Nephron (organoid): ENCODE data around the gene NKAIN2.

Experiments used
- H3K27ac Mint-ChIP-seq, 3 experiments: 2 replicates each; pipeline ENCODE4 v1.8.0; 2020; ENCODE audit warnings: mixed read lengths in 3 of 3, mild to moderate bottlenecking in 2 of 3, moderate library complexity in 1 of 3
- H3K27me3 Mint-ChIP-seq: 2 replicates; pipeline ENCODE4 v1.8.0; 2021; ENCODE audit warnings: low read depth, mild to moderate bottlenecking, moderate library complexity, mixed read lengths
- H3K36me3 Mint-ChIP-seq: 2 replicates; pipeline ENCODE4 v1.8.0; 2020; ENCODE audit warnings: low read depth, mixed read lengths
- H3K4me1 Mint-ChIP-seq: 2 replicates; pipeline ENCODE4 v1.8.0; 2020; ENCODE audit warnings: mixed read lengths
- H3K4me3 Mint-ChIP-seq, 3 experiments: 2 replicates each; pipeline ENCODE4 v1.8.0; 2020; ENCODE audit warnings: mild to moderate bottlenecking in 3 of 3, mixed read lengths in 3 of 3, moderate library complexity in 2 of 3
- H3K9me3 Mint-ChIP-seq: 2 replicates; pipeline ENCODE4 v1.8.0; 2020; ENCODE audit warnings: mixed read lengths
- TF ChIP-seq, protein P1 (sequence below), 3 experiments: fragments of 200-600 bp; sonication (generic); IDR thresholded peaks; one replicate each; pipeline ENCODE4 v1.5.0; 2021; ENCODE audit warnings: antibody characterized with exemption in 3 of 3; ENCODE audit not compliant: unreplicated experiment in 3 of 3

The NKAIN2 gene

DNA sequence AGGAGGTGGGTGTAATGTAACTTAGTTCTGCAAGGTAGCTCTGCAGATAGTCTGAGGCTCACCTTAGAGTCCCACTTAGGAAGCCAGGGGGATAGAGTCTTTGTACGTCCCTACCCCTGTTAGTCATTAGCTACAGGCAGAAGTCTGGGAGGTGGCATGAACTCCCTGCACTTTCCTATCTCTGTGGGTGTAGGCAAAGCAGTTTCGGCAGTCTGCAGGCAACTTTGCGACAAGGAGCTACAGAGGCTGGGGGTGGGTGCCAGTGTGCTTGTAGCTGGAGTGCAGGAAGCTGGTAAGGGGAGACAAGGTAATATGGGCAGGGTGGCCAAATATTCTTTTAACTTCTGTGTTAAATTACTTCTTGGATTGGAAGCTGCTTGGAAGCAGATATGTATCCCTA, 45.7 kb downstream of the NKAIN2 start:
- H3K9me3 Mint-ChIP-seq, result peaks cover 3% of the 10 kb centered on the region
- TF ChIP-seq, protein P1, sequence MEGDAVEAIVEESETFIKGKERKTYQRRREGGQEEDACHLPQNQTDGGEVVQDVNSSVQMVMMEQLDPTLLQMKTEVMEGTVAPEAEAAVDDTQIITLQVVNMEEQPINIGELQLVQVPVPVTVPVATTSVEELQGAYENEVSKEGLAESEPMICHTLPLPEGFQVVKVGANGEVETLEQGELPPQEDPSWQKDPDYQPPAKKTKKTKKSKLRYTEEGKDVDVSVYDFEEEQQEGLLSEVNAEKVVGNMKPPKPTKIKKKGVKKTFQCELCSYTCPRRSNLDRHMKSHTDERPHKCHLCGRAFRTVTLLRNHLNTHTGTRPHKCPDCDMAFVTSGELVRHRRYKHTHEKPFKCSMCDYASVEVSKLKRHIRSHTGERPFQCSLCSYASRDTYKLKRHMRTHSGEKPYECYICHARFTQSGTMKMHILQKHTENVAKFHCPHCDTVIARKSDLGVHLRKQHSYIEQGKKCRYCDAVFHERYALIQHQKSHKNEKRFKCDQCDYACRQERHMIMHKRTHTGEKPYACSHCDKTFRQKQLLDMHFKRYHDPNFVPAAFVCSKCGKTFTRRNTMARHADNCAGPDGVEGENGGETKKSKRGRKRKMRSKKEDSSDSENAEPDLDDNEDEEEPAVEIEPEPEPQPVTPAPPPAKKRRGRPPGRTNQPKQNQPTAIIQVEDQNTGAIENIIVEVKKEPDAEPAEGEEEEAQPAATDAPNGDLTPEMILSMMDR (IDR thresholded peaks at IDR 0.05; ENCODE audit: unreplicated experiment in 3 of 3), result no peak
- H3K4me3 Mint-ChIP-seq, result no peak overlapping the region
- no peak overlapping the region for H3K27ac Mint-ChIP-seq
- H3K4me1 Mint-ChIP-seq, result no peaks in the 10 kb centered on the region
- H3K27me3 Mint-ChIP-seq, result no peaks in the 10 kb centered on the region
- no peaks in the 10 kb centered on the region for H3K36me3 Mint-ChIP-seq

DNA sequence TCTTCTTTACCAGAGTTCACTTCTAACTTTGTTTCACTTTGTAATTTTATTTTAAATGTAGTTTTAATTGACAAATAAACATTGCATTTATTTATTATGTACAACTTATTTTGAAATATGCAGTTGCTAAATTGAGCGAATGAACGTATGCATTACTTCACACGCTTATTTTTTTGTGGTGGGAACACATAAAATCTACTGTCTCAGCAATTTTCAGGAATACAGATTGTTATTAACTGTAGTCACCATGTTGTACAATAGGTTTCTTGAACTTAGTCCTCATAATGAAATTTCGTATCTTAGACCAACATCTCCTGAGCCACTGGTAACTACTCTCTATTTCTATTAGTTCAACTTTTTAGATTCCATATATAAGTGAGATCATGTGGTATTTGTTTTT, 46.9 kb downstream of the NKAIN2 start:
- Mint-ChIP-seq H3K27ac (no peak overlapping the region), H3K4me3 (no peak overlapping the region), H3K27me3 (no peaks in the 10 kb centered on the region), H3K4me1 (no peaks in the 10 kb centered on the region), H3K9me3 (peaks cover 3% of the 10 kb centered on the region), H3K36me3 (no peaks in the 10 kb centered on the region)
- TF ChIP-seq, protein P1 (IDR thresholded peaks at IDR 0.05; ENCODE audit: unreplicated experiment in 3 of 3), result no peak

DNA sequence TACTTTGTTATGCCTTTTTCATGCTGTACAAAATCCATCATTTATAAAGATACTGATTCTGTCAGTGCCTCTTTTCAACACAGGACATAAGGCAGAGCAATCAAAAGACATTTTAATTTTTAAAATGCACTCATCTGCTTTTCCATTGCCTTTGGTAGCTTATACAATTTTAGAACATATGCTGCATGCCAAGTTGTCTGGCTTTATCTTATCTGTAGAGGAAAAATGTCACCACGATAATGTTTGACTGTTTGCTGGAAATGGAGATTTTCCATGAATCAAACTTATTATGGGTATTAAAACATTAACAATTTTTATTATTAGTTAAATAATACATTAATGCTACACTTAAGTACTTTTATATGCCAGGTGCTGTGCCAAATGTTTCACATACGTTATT, 50.5 kb downstream of the NKAIN2 start:
- Mint-ChIP-seq H3K4me1 (no peaks in the 10 kb centered on the region), H3K9me3 (peaks cover 3% of the 10 kb centered on the region), H3K27ac (no peak overlapping the region), H3K27me3 (no peaks in the 10 kb centered on the region), H3K36me3 (no peaks in the 10 kb centered on the region), H3K4me3 (no peak overlapping the region)
- TF ChIP-seq, protein P1 (IDR thresholded peaks at IDR 0.05; ENCODE audit: unreplicated experiment in 3 of 3), result no peak

DNA sequence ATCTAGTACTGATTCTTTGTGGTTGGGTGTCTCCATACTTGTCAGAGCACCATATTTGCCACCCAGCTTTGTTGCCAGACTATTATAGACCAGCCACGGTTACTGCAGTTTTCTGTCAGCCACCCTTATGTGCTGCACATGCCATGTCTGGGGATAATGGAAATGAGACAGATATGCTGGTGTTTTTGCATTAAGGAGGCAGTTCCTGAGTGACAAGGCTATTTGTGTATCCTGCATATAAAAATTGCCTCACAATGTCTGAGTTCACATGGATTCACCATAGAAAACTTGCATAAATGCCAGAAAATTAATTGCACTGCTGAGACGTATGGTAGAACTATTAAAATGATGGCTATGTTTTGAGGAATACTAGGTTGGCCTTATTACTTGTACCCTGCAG, 51.8 kb downstream of the NKAIN2 start:
- Mint-ChIP-seq H3K27ac (no peak overlapping the region), H3K36me3 (no peaks in the 10 kb centered on the region), H3K4me3 (no peak overlapping the region)

DNA sequence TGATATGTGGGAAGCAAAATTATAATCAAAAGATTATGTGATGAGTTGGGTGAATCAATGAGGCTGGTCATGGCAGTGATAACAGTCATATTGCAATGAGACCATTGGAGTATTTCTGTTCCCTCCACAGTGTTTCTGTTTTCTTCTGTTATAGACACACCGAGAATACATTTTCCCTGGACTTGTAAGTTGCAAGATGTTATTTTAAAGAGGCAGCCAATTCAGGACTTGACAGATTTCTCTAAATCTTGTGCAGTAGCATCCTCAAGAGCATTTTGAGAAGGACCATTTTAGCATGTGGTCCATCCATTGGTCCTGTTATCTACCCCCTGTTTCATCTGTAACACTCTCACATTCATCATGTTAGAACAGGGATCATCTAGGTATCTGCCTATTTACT, 55.6 kb downstream of the NKAIN2 start:
- Mint-ChIP-seq H3K4me1 (no peaks in the 10 kb centered on the region), H3K36me3 (no peaks in the 10 kb centered on the region), H3K27me3 (no peaks in the 10 kb centered on the region), H3K4me3 (no peak overlapping the region), H3K27ac (no peak overlapping the region), H3K9me3 (no peaks in the 10 kb centered on the region)
- TF ChIP-seq, protein P1 (IDR thresholded peaks at IDR 0.05; ENCODE audit: unreplicated experiment in 3 of 3), result no peak

More for the DNA sequence above, 51.8 kb downstream of the NKAIN2 start:
- no peaks in the 10 kb centered on the region for H3K4me1 Mint-ChIP-seq
- H3K27me3 Mint-ChIP-seq, result no peaks in the 10 kb centered on the region
- TF ChIP-seq, protein P1 (IDR thresholded peaks at IDR 0.05; ENCODE audit: unreplicated experiment in 3 of 3), result no peak
- H3K9me3 Mint-ChIP-seq, result peaks cover 3% of the 10 kb centered on the region

DNA sequence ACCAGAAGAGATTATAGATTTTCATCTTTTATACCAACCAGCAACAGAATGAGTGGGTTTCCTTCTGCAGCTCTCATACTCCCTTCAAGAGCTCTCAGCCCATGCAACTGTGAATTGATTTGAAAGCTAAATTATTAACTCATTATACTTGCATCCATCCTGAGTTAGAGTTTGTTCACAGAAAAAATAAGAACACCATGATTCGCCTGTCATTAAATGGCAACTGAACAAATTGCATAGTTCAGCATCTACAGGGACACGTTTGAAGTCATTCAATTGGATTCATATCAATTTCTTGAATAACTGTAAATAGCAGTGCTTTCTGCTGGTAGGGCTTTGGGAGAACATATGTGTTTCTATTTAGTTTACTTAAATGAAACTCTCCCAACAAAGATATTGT, 65.7 kb downstream of the NKAIN2 start:
- H3K27ac Mint-ChIP-seq, result no peak overlapping the region

More for the DNA sequence above, 65.7 kb downstream of the NKAIN2 start:
- no peaks in the 10 kb centered on the region for H3K27me3 Mint-ChIP-seq
- no peak overlapping the region for H3K4me3 Mint-ChIP-seq
- no peaks in the 10 kb centered on the region for H3K4me1 Mint-ChIP-seq
- H3K36me3 Mint-ChIP-seq, result no peaks in the 10 kb centered on the region
- H3K9me3 Mint-ChIP-seq, result no peaks in the 10 kb centered on the region
- TF ChIP-seq, protein P1 (IDR thresholded peaks at IDR 0.05; ENCODE audit: unreplicated experiment in 3 of 3), result no peak
